HFFc6 (cell line): ENCODE results near the gene MYH10. TPM values are rescaled to one million over a fixed set of nuclear protein-coding genes. Genes with fewer than 3 reads are reported as not detected.

ENCODE experiments used
- DNase-seq: peaks from one replicate; pipeline ENCODE4 v3.0.0-alpha.2; 2018
- H3K27ac Mint-ChIP-seq: 2 replicates; pipeline ENCODE4 v1.8.0; 2020; ENCODE audit warnings: mild to moderate bottlenecking, mixed read lengths
- H3K27me3 Mint-ChIP-seq: 2 replicates; pipeline ENCODE4 v1.8.0; 2021; ENCODE audit warnings: mild to moderate bottlenecking, moderate library complexity, mixed read lengths; ENCODE audit not compliant: insufficient read depth
- H3K36me3 Mint-ChIP-seq: 2 replicates; pipeline ENCODE4 v1.8.0; 2021; ENCODE audit warnings: low read depth, mixed read lengths
- H3K4me1 Mint-ChIP-seq: 2 replicates; pipeline ENCODE4 v1.8.0; 2020; ENCODE audit warnings: low read depth, mixed read lengths
- H3K4me3 Mint-ChIP-seq: 2 replicates; pipeline ENCODE4 v1.8.0; 2020; ENCODE audit warnings: mild to moderate bottlenecking, moderate library complexity, mixed read lengths
- H3K9me3 Mint-ChIP-seq: 2 replicates; pipeline ENCODE4 v1.8.0; 2020; ENCODE audit warnings: mild to moderate bottlenecking, mixed read lengths
- total RNA-seq, 6 experiments: library from RNA; stranded (reverse); fragmentation: NEBNext Ultra II Directional; extraction: Animal tissue kit (Norgen Biotek cat#: 25700); gene quantifications; 2 replicates in 1 of 6; 3 replicates in 5 of 6; pipeline ENCODE4 v1.2.3, GENCODE V29; 2021
- TF ChIP-seq, protein P1 (sequence below): fragments of 200-600 bp; sonication (generic); IDR thresholded peaks from 2 replicates; pipeline ENCODE4 v1.5.0; 2021; ENCODE audit warnings: antibody characterized with exemption, mild to moderate bottlenecking

Gene MYH10
- total RNA-seq, 6 experiments from 2014 or later, result 54.0 to 63.3 (median 58.3) TPM

DNA sequence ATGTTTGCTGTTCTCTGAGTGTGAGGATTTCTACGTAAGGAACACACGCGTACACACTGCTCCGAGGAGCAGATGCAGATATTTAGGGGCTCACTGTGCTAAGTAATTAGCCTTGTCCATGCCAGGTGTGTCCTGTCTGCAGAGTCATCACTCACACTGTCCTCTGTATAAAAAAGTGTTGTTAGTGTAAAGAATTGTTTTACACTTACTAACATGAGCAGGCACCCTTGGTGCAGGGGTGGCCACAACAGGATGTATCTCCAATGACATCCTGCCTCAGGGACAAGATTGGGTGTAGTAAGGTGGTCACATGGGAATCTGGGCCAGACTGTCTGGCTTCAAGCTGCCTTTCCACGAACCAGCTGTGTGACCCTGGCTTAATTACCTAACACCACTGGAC lies 130.9 kb downstream of the MYH10 start:
- H3K4me1 Mint-ChIP-seq, result no peaks in the 10 kb centered on the region
- no peak for DNase-seq
- H3K27me3 Mint-ChIP-seq, result no peaks in the 10 kb centered on the region; the same call in none of the 2 replicates
- no peak overlapping the region for H3K4me3 Mint-ChIP-seq
- H3K36me3 Mint-ChIP-seq, result peaks cover 18% of the 10 kb centered on the region
- no peak overlapping the region for H3K27ac Mint-ChIP-seq
- H3K9me3 Mint-ChIP-seq, result no peaks in the 10 kb centered on the region
- TF ChIP-seq, protein P1, sequence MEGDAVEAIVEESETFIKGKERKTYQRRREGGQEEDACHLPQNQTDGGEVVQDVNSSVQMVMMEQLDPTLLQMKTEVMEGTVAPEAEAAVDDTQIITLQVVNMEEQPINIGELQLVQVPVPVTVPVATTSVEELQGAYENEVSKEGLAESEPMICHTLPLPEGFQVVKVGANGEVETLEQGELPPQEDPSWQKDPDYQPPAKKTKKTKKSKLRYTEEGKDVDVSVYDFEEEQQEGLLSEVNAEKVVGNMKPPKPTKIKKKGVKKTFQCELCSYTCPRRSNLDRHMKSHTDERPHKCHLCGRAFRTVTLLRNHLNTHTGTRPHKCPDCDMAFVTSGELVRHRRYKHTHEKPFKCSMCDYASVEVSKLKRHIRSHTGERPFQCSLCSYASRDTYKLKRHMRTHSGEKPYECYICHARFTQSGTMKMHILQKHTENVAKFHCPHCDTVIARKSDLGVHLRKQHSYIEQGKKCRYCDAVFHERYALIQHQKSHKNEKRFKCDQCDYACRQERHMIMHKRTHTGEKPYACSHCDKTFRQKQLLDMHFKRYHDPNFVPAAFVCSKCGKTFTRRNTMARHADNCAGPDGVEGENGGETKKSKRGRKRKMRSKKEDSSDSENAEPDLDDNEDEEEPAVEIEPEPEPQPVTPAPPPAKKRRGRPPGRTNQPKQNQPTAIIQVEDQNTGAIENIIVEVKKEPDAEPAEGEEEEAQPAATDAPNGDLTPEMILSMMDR, result no peak

DNA sequence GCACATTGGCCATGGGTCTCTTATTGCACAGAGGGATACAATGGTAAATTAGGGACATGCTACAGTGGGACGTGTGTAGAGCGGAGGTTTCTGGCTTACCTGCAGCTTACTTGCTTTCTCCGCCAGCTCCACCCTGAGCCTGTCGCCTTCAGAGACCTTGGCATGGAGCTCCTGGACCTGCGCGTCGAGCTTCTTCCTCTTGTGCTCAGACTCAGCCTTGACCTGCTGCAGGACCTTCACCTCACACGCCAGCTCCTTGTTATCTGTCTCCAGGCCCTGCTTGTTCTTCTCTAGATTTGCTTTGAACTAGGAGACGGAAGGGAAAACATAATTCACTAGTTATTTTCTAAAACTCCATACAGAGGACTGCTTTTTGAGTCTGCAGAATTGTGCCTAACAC lies 131.4 kb downstream of the MYH10 start:
- no peaks in the 10 kb centered on the region for H3K9me3 Mint-ChIP-seq
- no peaks in the 10 kb centered on the region; the same call in none of the 2 replicates for H3K27me3 Mint-ChIP-seq
- H3K27ac Mint-ChIP-seq, result no peak overlapping the region
- TF ChIP-seq, protein P1, result no peak
- no peak overlapping the region for H3K4me3 Mint-ChIP-seq
- DNase-seq, result no peak
- peaks cover 17% of the 10 kb centered on the region for H3K36me3 Mint-ChIP-seq
- no peaks in the 10 kb centered on the region for H3K4me1 Mint-ChIP-seq

DNA sequence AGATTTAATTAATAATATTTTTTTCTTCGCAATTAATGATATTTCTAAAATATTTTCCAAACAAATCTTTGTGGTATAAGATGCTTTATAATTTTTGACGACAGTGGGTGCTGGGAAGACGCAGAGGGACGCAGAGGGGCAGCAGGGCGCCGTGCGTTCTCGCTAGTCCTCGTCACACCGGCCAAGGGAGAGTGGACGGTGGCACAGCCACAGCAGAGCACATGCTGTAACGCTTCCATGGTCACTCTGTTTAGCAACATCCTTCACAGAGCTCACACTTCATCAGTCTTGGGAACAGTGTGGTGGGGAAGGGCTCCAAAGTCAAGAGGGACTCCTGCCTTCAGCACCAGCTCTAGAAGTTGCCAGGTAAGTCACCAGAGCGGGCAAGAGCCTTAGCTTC lies 134.4 kb downstream of the MYH10 start:
- peaks cover 22% of the 10 kb centered on the region for H3K36me3 Mint-ChIP-seq
- H3K27ac Mint-ChIP-seq, result no peak overlapping the region

DNA sequence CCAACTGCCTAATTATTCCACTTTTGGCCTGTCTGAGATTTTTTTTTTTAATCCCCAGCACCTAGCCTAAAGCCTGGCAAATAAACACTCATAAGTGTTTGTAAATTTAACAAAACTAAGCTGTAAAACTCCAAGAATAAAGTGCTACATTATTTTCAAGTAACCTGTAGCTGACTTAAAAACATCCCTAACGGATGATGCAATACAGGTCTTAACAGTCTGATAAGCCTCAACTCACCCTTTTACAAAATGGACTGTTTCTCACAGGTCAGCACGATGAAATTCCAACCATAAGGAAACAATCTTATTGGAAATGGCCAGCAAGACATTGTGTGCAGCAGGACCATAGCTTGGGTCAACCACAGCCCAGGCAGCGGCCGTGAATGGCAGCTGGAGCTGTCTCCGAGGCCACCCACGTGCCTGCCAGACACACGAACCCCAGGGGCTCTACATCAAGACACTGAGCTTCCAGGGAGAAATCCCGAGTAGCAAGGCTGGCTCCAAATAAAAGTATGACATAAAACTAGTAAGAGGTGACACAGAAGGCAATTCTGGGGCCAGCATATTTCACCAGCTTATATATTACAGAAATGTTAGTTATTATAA lies 135.9 kb downstream of the MYH10 start:
- Mint-ChIP-seq H3K4me3 (no peak overlapping the region), H3K27ac (no peak overlapping the region), H3K9me3 (no peaks in the 10 kb centered on the region), H3K27me3 (no peaks in the 10 kb centered on the region; the same call in 1 of the 2 replicates), H3K36me3 (peaks cover 14% of the 10 kb centered on the region), H3K4me1 (peaks cover 11% of the 10 kb centered on the region; the same call in 1 of the 2 replicates)
- TF ChIP-seq, protein P1, result no peak
- DNase-seq, result no peak

More for the DNA sequence above, 134.4 kb downstream of the MYH10 start:
- TF ChIP-seq, protein P1, result no peak
- Mint-ChIP-seq H3K9me3 (no peaks in the 10 kb centered on the region), H3K4me3 (no peak overlapping the region), H3K4me1 (no peaks in the 10 kb centered on the region), H3K27me3 (no peaks in the 10 kb centered on the region; the same call in 1 of the 2 replicates)
- no peak for DNase-seq

DNA sequence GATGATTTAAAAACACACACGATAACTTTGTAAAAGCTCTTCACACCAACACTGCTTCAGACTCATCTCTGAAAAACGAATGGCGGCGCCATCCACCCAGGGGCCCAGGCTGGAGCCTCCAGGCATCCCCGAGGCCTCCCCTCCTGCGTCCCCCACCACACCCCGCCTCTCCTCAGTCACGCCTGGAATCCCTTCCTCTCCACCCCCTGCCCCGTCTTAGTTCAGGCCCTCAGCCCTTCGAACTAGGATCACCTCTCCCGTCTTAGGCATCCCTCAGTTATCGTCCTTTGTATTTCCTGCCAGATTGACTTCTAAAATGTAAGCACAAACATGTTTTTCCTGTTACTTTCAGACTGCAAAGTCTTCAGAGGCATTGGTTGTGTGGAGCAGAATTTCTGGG lies 136.5 kb downstream of the MYH10 start:
- no peak for DNase-seq
- Mint-ChIP-seq H3K27me3 (no peaks in the 10 kb centered on the region; the same call in 1 of the 2 replicates), H3K4me3 (no peak overlapping the region), H3K27ac (no peak overlapping the region), H3K36me3 (peaks cover 14% of the 10 kb centered on the region), H3K9me3 (no peaks in the 10 kb centered on the region), H3K4me1 (peaks cover 17% of the 10 kb centered on the region)
- TF ChIP-seq, protein P1, result no peak
